Measurements from ENCODE around the gene OR5K4.

- TF ChIP-seq POLR2A (IDR thresholded peaks at IDR 0.05) = no peak
- no peak for TF ChIP-seq CTCF (IDR thresholded peaks at IDR 0.05)
Measured at GRCh38 chr3:98371853-98372252, 18.2 kb downstream of the OR5K4 start.
